Endometrial microvascular endothelial cells (primary cell): ENCODE data around the gene KLF18. TPM values are rescaled to one million over a fixed set of nuclear protein-coding genes. Genes with fewer than 3 reads are reported as not detected.
"Not testable (repeated sequence)": the region's sequence is repeated elsewhere in the genome, so short reads cannot be mapped to it uniquely, and the experiment has no call there.

ENCODE experiments used
- in situ Hi-C: cut with HindIII; loops from 2 replicates; pipeline ENCODE4 v1.10.0; 2017; ENCODE audit warnings: low sequenced_read_pairs, low pct_unique_long_range_greater_than_20kb; ENCODE audit errors: inconsistent ontology term
- total RNA-seq: library from RNA; depleted of rRNA; stranded (reverse); fragments of >200 nt; gene quantifications from one replicate; pipeline ENCODE4 v1.2.3, GENCODE V29; 2015; ENCODE audit errors: inconsistent ontology term

The KLF18 gene
- total RNA-seq, 1 donor from 2014 or later: not detected

- in situ Hi-C loops: no loop called here
Observed at GRCh38 chr1:44129616-44130500, 11.6 kb downstream of the KLF18 start.

- in situ Hi-C loops: no loop called here
Observed at GRCh38 chr1:44120398-44120949, 21.0 kb downstream of the KLF18 start.

DNA sequence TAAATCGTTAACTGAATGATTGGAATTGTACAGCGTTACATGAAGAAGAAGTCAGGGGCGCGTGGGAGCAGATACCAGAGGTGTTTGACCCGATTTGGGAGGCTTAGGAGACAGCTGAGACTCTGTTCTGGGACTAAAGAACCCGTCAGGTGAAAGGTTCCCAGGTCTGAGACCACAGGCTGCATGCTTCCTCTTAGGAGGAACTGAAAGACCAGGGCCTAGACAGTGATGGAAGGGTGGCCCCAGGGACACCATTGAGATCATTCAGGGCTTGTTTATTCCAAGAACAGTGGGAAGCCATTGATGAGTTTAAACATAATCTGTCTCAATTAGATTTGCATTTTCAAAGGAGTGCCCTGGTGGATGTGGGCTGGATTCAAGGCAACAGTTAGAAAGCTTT, 21.9 kb downstream of the KLF18 start:
- in situ Hi-C loops: no loop called here

GRCh38 chr1:44118682-44119081, 22.7 kb downstream of the KLF18 start, which contains the start of gene KLF17:
KLF17 (plus strand) TSS chr1:44118821; CDS start chr1:44118908, 87 bp downstream.
- in situ Hi-C loops: no loop called here

- in situ Hi-C loops: not testable (repeated sequence)
Observed at GRCh38 chr1:44117272-44117671, 24.2 kb downstream of the KLF18 start.

- in situ Hi-C loops: no loop called here
Observed at GRCh38 chr1:44114098-44114497, 27.3 kb downstream of the KLF18 start.

GRCh38 chr1:44113095-44113609, 28.3 kb downstream of the KLF18 start:
- in situ Hi-C loops: no loop called here

- in situ Hi-C loops: no loop called here
Observed at GRCh38 chr1:44112486-44112885, 28.9 kb downstream of the KLF18 start.

- in situ Hi-C loops: no loop called here
Observed at GRCh38 chr1:44111861-44112260, 29.6 kb downstream of the KLF18 start.

DNA sequence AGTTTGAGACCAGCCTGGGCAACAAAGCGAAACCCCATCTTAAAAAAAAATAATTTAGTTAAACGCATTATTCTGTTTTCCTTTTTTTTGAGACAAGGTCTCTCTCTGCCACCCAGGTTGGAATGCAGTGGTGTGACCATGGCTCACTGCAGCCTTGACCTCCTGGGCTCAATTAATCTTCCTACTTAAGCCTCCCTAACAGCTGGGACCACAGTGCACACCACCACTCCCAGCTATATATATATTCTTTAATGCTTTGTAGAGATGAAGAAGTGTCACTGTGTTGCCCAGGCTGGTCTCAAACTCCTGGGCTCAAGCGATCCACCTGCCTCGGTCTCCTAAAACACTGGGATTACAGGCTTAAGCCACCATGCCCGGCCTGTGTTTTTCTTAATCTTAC, 30.5 kb downstream of the KLF18 start:
- in situ Hi-C loops: no loop called here

GRCh38 chr1:44108971-44109370, 32.5 kb downstream of the KLF18 start:
- in situ Hi-C loops: no loop called here

DNA sequence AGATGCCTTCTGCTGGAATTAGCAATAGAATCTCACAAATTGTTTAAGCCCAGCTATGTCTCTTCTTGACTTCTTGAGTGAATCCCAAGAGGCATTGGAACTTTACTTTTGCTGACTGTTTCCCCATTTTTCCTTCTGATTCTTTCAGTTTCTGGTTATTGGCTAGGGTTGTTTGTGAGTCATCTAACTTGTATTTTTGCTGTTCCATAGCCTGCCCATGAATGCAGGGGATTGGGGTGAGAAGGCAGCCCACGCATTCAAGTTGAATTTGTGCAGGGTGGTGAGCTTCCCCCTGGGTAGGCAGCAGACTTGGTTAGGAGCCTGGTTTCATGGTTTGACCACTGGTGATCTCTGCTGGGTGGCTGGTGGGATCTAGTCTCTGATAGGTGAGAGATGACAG, 33.2 kb downstream of the KLF18 start:
- in situ Hi-C loops: no loop called here

GRCh38 chr1:44105810-44106209, 35.6 kb downstream of the KLF18 start:
- in situ Hi-C loops: no loop called here

DNA sequence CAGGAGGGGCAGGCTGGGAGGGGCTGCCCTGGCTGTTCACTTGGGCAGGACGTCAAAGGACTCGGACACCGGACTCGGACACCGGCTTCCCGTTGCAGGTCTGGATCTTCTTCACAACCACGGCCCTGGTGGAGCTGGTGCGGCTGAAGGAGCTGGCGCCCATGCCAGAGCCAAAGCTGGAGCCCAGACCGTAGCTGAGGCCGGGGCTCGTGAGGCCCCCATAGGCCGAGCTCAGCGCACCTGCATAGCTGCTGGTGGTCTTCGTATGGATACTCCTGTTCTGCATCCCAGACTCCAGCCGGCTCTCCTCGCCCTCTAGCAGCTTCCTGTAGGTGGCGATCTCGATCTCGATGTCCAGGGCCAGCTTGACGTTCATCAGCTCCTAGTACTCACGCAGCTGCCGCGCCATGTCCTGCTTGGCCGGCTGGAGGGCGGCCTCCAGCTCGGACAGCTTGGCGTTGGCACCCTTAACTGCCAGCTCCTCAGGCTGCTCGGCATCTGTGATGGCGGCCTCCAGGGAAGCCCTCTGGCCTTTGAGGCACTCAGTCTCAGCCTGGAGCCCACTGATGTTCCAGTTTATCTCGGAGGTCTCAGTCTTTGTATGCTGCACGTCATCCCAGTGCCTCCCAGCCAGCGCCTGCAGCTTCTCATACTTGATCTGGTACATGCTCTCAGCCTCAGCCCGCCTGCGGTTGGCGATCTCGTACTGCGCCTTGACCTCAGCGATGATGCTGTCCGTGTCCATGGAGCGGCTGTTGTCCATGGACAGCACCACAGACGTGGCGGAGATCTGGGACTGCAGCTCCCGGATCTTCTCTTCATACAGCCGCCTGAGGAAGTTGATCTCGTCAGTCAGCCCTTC, 37.9 kb downstream of the KLF18 start:
- in situ Hi-C loops: no loop called here

DNA sequence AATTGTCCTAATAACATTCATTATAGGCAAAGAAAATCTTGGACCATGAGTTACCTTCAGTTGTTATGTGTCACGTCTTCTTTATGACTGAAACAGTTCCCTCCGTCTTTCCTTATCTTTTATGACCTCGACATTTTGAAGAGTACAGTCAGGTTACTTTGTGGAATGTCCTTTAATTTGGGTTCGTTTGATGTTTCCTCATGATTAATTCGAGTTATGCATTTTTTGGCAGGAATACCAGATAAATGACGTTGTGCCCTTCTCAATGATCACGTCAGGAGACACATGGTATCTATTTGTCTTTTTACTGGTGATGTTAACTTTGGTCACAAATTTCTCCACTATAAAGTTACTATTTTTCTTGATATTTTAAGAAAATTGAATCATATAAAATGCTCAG, 40.1 kb downstream of the KLF18 start:
- in situ Hi-C loops: no loop called here

DNA sequence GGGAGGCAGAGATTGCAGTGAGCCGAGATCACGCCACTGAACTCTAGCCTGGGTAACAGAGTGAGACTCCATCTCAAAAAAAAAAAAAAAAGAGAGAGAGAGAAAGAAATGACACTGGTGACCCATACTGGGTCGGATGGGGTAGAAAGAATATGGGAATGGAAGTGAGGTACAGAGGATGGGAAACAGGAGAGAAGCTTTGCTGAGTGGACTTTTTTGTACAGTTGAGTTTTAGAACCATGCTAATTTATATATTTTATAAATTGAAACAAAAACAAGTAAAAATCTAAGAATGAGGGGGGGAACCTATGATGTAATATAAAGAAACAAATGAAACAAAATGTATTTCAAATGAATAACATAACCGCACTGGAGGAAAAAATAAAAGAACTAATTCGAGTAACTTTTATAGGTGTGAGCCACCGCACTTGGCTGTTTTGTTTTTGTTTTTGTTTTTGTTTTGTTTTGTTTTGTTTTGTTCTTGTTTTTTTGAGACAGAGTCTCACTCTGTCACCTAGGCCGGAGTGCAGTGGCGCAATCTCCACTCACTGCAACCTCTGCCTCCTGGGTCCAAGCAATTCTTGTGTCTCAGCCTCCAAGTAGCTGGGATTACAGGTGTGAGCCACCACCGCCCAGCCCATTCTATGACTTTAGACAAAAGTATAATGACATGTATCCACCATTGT, 41.1 kb downstream of the KLF18 start:
- in situ Hi-C loops: no loop called here

DNA sequence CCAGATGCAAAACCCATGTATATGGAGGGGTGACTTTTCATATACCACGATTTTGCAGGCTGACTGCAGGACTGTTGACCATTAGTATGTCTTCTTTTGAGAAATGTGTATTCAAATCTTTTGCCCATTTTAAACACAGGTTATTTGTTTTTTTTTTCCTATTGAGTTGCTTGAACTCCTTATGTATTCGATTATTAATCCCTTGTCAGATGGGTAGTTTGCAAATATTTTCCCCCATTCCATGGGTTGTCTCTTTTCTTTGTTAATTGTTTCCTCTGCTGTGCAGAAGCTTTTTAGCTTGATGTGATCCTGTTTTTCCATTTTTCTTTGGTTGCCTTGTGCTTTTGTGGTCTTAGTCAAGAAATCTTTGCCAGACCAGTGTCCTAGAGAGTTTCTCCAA, 47.4 kb downstream of the KLF18 start:
- in situ Hi-C loops: no loop called here

GRCh38 chr1:44090429-44091252, 50.8 kb downstream of the KLF18 start:
- in situ Hi-C loops: no loop called here
